ENCODE data around the gene ADGRL3. TPM values are rescaled to one million over a fixed set of nuclear protein-coding genes. Genes with fewer than 3 reads are reported as not detected.
"Not testable (repeated sequence)": the region's sequence is repeated elsewhere in the genome, so short reads cannot be mapped to it uniquely, and the experiment has no call there.

Gene ADGRL3
- total RNA-seq, 2 experiments from 2014 or later, result not detected

GRCh38 chr4:61837395-61837794, 637.3 kb downstream of the ADGRL3 start:
- no peak overlapping the region for H3K27ac Mint-ChIP-seq
- H3K9me3 Mint-ChIP-seq (ENCODE audit: low read depth), result peaks cover 7% of the 10 kb centered on the region
- no peaks in the 10 kb centered on the region for H3K36me3 Mint-ChIP-seq (ENCODE audit: low read depth)
- no peaks in the 10 kb centered on the region for H3K4me1 Mint-ChIP-seq
- intact Hi-C loops (cut with DNase I, micrococcal nuclease), result no loop called here
- no peak overlapping the region for H3K4me3 Mint-ChIP-seq
- ATAC-seq (no peak), DNase-seq (no peak)
- CTCF ChIA-PET, result no interaction called here
- POLR2A ChIA-PET, result no interaction called here
- no peaks in the 10 kb centered on the region for H3K27me3 Mint-ChIP-seq

GRCh38 chr4:61838072-61838471, 637.9 kb downstream of the ADGRL3 start:
- Mint-ChIP-seq H3K27me3 (no peaks in the 10 kb centered on the region), H3K36me3 (ENCODE audit: low read depth) (no peaks in the 10 kb centered on the region), H3K4me1 (no peaks in the 10 kb centered on the region), H3K9me3 (ENCODE audit: low read depth) (peaks cover 7% of the 10 kb centered on the region), H3K27ac (no peak overlapping the region), H3K4me3 (no peak overlapping the region)
- ATAC-seq (no peak), DNase-seq (no peak)
- CTCF ChIA-PET, result no interaction called here
- intact Hi-C loops (cut with DNase I, micrococcal nuclease), result no loop called here
- POLR2A ChIA-PET, result no interaction called here

GRCh38 chr4:61841714-61842113, 641.6 kb downstream of the ADGRL3 start:
- H3K36me3 Mint-ChIP-seq (ENCODE audit: low read depth), result no peaks in the 10 kb centered on the region
- no peak overlapping the region for H3K4me3 Mint-ChIP-seq
- H3K9me3 Mint-ChIP-seq (ENCODE audit: low read depth), result peaks cover 7% of the 10 kb centered on the region
- no peaks in the 10 kb centered on the region for H3K27me3 Mint-ChIP-seq
- no peak overlapping the region for H3K27ac Mint-ChIP-seq
- ATAC-seq (no peak), DNase-seq (no peak)
- CTCF ChIA-PET, result no interaction called here
- H3K4me1 Mint-ChIP-seq, result no peaks in the 10 kb centered on the region
- POLR2A ChIA-PET, result no interaction called here
- intact Hi-C loops (cut with DNase I, micrococcal nuclease), result no loop called here

GRCh38 chr4:61851126-61851525, 651.0 kb downstream of the ADGRL3 start:
- no peak for DNase-seq
- Mint-ChIP-seq H3K4me1 (no peaks in the 10 kb centered on the region), H3K36me3 (ENCODE audit: low read depth) (no peaks in the 10 kb centered on the region), H3K4me3 (no peak overlapping the region), H3K27me3 (no peaks in the 10 kb centered on the region), H3K9me3 (ENCODE audit: low read depth) (peaks cover 2% of the 10 kb centered on the region), H3K27ac (no peak overlapping the region)
- ChIA-PET POLR2A (no interaction called here), CTCF (interaction anchor here (0.7 kb wide), 1 partner anchor 290 kb away, joined by 3 read pairs; no protein-coding TSS in a partner anchor)
- ATAC-seq, result no peak
- intact Hi-C loops (cut with DNase I, micrococcal nuclease), result no loop called here

GRCh38 chr4:61852105-61852504, 652.0 kb downstream of the ADGRL3 start:
- H3K27ac Mint-ChIP-seq; H3K4me3 Mint-ChIP-seq; ATAC-seq; H3K4me1 Mint-ChIP-seq; POLR2A ChIA-PET; CTCF ChIA-PET; H3K36me3 Mint-ChIP-seq (ENCODE audit: low read depth); H3K27me3 Mint-ChIP-seq; H3K9me3 Mint-ChIP-seq (ENCODE audit: low read depth); DNase-seq; intact Hi-C loops (cut with DNase I, micrococcal nuclease): not testable (repeated sequence)

- ChIA-PET CTCF (no interaction called here), POLR2A (no interaction called here)
- no peak for ATAC-seq
Observed at GRCh38 chr4:61853041-61853440, 652.9 kb downstream of the ADGRL3 start.

GRCh38 chr4:61860376-61860775, 660.2 kb downstream of the ADGRL3 start:
- Mint-ChIP-seq H3K4me1 (no peaks in the 10 kb centered on the region), H3K27ac (no peak overlapping the region), H3K4me3 (no peak overlapping the region), H3K9me3 (ENCODE audit: low read depth) (peaks cover 5% of the 10 kb centered on the region), H3K27me3 (no peaks in the 10 kb centered on the region), H3K36me3 (ENCODE audit: low read depth) (no peaks in the 10 kb centered on the region)
- ChIA-PET CTCF (no interaction called here), POLR2A (no interaction called here)
- intact Hi-C loops (cut with DNase I, micrococcal nuclease), result no loop called here
- ATAC-seq (no peak), DNase-seq (no peak)

More at GRCh38 chr4:61853041-61853440, 652.9 kb downstream of the ADGRL3 start:
- H3K4me1 Mint-ChIP-seq, result no peaks in the 10 kb centered on the region
- no peak for DNase-seq
- no peak overlapping the region for H3K27ac Mint-ChIP-seq
- H3K36me3 Mint-ChIP-seq (ENCODE audit: low read depth), result no peaks in the 10 kb centered on the region
- no peak overlapping the region for H3K4me3 Mint-ChIP-seq
- intact Hi-C loops (cut with DNase I, micrococcal nuclease), result no loop called here
- no peaks in the 10 kb centered on the region for H3K27me3 Mint-ChIP-seq
- H3K9me3 Mint-ChIP-seq (ENCODE audit: low read depth), result peaks cover 2% of the 10 kb centered on the region

GRCh38 chr4:61864286-61864685, 664.2 kb downstream of the ADGRL3 start:
- H3K36me3 Mint-ChIP-seq (ENCODE audit: low read depth), result no peaks in the 10 kb centered on the region
- no peaks in the 10 kb centered on the region for H3K4me1 Mint-ChIP-seq
- no peaks in the 10 kb centered on the region for H3K27me3 Mint-ChIP-seq
- H3K9me3 Mint-ChIP-seq (ENCODE audit: low read depth), result peaks cover 10% of the 10 kb centered on the region
- ChIA-PET POLR2A (no interaction called here), CTCF (no interaction called here)
- H3K27ac Mint-ChIP-seq, result no peak overlapping the region
- ATAC-seq, result no peak
- H3K4me3 Mint-ChIP-seq, result no peak overlapping the region
- intact Hi-C loops (cut with DNase I, micrococcal nuclease), result no loop called here
- DNase-seq, result no peak

- no peaks in the 10 kb centered on the region for H3K27me3 Mint-ChIP-seq
- ATAC-seq, result no peak
- no peak overlapping the region for H3K27ac Mint-ChIP-seq
- intact Hi-C loops (cut with DNase I, micrococcal nuclease), result no loop called here
- H3K4me1 Mint-ChIP-seq, result no peaks in the 10 kb centered on the region
- POLR2A ChIA-PET, result no interaction called here
- CTCF ChIA-PET, result interaction anchor here (0.7 kb wide), 1 partner anchor 14 kb away, joined by 3 read pairs; no protein-coding TSS in a partner anchor
- H3K4me3 Mint-ChIP-seq, result no peak overlapping the region
- H3K36me3 Mint-ChIP-seq (ENCODE audit: low read depth), result no peaks in the 10 kb centered on the region
- H3K9me3 Mint-ChIP-seq (ENCODE audit: low read depth), result peaks cover 14% of the 10 kb centered on the region
- DNase-seq, result no peak
Observed at GRCh38 chr4:61866378-61867030, 666.4 kb downstream of the ADGRL3 start.

GRCh38 chr4:61872983-61873382, 672.9 kb downstream of the ADGRL3 start:
- Mint-ChIP-seq H3K4me3 (no peak overlapping the region), H3K27ac (no peak overlapping the region), H3K36me3 (ENCODE audit: low read depth) (peaks cover 1% of the 10 kb centered on the region), H3K4me1 (no peaks in the 10 kb centered on the region), H3K27me3 (no peaks in the 10 kb centered on the region), H3K9me3 (ENCODE audit: low read depth) (peaks cover 14% of the 10 kb centered on the region)
- ChIA-PET CTCF (no interaction called here), POLR2A (no interaction called here)
- ATAC-seq (no peak), DNase-seq (no peak)
- intact Hi-C loops (cut with DNase I, micrococcal nuclease), result no loop called here

- intact Hi-C loops (cut with DNase I, micrococcal nuclease), result no loop called here
- Mint-ChIP-seq H3K4me3 (no peak overlapping the region), H3K4me1 (no peaks in the 10 kb centered on the region), H3K27me3 (no peaks in the 10 kb centered on the region), H3K9me3 (ENCODE audit: low read depth) (peaks cover 8% of the 10 kb centered on the region), H3K27ac (no peak overlapping the region), H3K36me3 (ENCODE audit: low read depth) (peaks cover 1% of the 10 kb centered on the region)
- POLR2A ChIA-PET, result no interaction called here
- no peak for DNase-seq
- CTCF ChIA-PET, result no interaction called here
- no peak for ATAC-seq
Observed at GRCh38 chr4:61877266-61877665, 677.1 kb downstream of the ADGRL3 start.

GRCh38 chr4:61877893-61878292, 677.8 kb downstream of the ADGRL3 start:
- H3K27ac Mint-ChIP-seq, result no peak overlapping the region
- intact Hi-C loops (cut with DNase I, micrococcal nuclease), result no loop called here
- peaks cover 1% of the 10 kb centered on the region for H3K36me3 Mint-ChIP-seq (ENCODE audit: low read depth)
- H3K4me3 Mint-ChIP-seq, result no peak overlapping the region
- H3K27me3 Mint-ChIP-seq, result no peaks in the 10 kb centered on the region
- ATAC-seq, result no peak
- no peak for DNase-seq
- H3K9me3 Mint-ChIP-seq (ENCODE audit: low read depth), result peaks cover 11% of the 10 kb centered on the region
- H3K4me1 Mint-ChIP-seq, result no peaks in the 10 kb centered on the region
- POLR2A ChIA-PET, result no interaction called here
- CTCF ChIA-PET, result no interaction called here

GRCh38 chr4:61882381-61882780, 682.3 kb downstream of the ADGRL3 start:
- Mint-ChIP-seq H3K4me1 (no peaks in the 10 kb centered on the region), H3K27me3 (no peaks in the 10 kb centered on the region)

More at GRCh38 chr4:61882381-61882780, 682.3 kb downstream of the ADGRL3 start:
- Mint-ChIP-seq H3K27ac (no peak overlapping the region), H3K9me3 (ENCODE audit: low read depth) (peaks cover 11% of the 10 kb centered on the region), H3K4me3 (no peak overlapping the region), H3K36me3 (ENCODE audit: low read depth) (no peaks in the 10 kb centered on the region)
- ATAC-seq (no peak), DNase-seq (no peak)
- CTCF ChIA-PET, result no interaction called here
- POLR2A ChIA-PET, result no interaction called here
- intact Hi-C loops (cut with DNase I, micrococcal nuclease), result no loop called here
